GM21576 (cell line): Measurements from ENCODE around the gene NOS1AP.
"Not testable (repeated sequence)": the region's sequence is repeated elsewhere in the genome, so short reads cannot be mapped to it uniquely, and the experiment has no call there.

Source experiments
- ATAC-seq: cut with Tn5 transposase; IDR thresholded peaks from one replicate; pipeline ENCODE4 v1.9.1; 2021; ENCODE audit warnings: mild to moderate bottlenecking, moderate library complexity; ENCODE audit not compliant: unreplicated experiment

The NOS1AP gene

DNA sequence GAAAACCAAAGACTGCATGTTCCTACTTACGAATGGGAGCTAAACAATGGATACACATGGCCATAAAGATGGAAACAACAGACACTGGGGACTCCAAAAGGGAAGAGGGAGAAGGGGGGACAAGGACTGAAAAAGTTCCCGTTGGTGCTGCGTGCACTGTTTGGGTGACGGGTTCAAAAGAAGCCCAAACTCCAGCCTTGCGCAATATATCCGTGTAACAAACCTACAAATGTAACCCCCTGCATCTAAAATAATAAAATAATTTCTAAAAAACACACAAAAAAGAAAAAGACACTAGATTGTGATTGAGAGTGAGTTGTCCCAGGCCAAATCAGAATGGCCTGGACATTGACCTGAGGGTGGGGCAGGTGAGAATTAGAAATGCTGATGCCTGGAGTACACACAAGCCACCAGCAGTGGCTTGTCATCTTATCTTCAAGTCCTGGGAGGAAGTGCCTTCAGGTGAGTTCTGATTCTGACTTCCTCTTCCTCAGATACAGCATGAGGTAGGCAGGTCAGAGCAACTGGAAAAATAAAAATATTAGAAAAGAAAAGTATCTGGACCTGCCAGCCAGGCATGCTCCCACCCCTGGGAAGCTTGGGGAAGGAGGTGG, 252.4 kb downstream of the NOS1AP start:
- no peak for ATAC-seq

GRCh38 chr1:162323023-162323422, 253.5 kb downstream of the NOS1AP start:
- no peak for ATAC-seq

- no peak for ATAC-seq
Observed at GRCh38 chr1:162324396-162324795, 254.9 kb downstream of the NOS1AP start.

- no peak for ATAC-seq
Observed at GRCh38 chr1:162326559-162326958, 257.1 kb downstream of the NOS1AP start.

- no peak for ATAC-seq
Observed at GRCh38 chr1:162327144-162327787, 257.8 kb downstream of the NOS1AP start.

GRCh38 chr1:162327788-162328165, 258.3 kb downstream of the NOS1AP start:
- ATAC-seq: no peak

GRCh38 chr1:162328512-162328911, 259.0 kb downstream of the NOS1AP start:
- ATAC-seq: no peak

- ATAC-seq: no peak
Observed at GRCh38 chr1:162329826-162330225, 260.3 kb downstream of the NOS1AP start.

GRCh38 chr1:162333991-162334390, 264.5 kb downstream of the NOS1AP start:
- ATAC-seq: no peak

- no peak for ATAC-seq
Observed at GRCh38 chr1:162335126-162335525, 265.6 kb downstream of the NOS1AP start.

- no peak for ATAC-seq
Observed at GRCh38 chr1:162336621-162337285, 267.3 kb downstream of the NOS1AP start.

DNA sequence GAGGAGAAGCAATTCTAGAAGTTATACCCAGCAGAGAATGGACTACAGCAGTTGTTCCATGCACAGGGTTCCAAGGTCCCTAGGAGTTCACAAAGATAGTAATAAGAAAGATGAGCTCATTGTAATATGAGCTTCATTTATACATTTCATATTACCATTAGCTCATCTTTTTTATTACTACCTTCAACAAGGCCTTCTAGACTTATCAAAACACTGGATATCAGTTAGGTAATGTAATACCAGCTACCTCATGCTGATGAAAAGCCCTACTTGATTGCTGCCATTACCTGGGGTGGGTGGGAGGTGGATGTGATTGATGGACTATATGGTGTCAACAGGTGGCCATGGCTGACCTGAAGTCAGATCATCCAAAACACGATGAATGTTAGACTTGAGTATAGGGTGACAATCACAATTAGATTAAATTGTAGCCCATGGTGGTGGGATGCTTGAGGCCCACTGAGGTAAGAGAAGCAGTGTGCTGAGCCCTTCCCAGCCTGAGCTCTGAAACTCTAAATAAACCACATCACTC, 273.0 kb downstream of the NOS1AP start:
- no peak for ATAC-seq

GRCh38 chr1:162343470-162343869, 274.0 kb downstream of the NOS1AP start:
- ATAC-seq: no peak

- ATAC-seq: no peak
Observed at GRCh38 chr1:162347281-162347680, 277.8 kb downstream of the NOS1AP start.

- ATAC-seq: no peak
Observed at GRCh38 chr1:162349635-162350330, 280.3 kb downstream of the NOS1AP start.

- no peak for ATAC-seq
Observed at GRCh38 chr1:162351246-162351842, 281.9 kb downstream of the NOS1AP start.

GRCh38 chr1:162351874-162352273, 282.4 kb downstream of the NOS1AP start:
- ATAC-seq: not testable (repeated sequence)

- no peak for ATAC-seq
Observed at GRCh38 chr1:162353078-162353477, 283.6 kb downstream of the NOS1AP start.

- ATAC-seq: no peak
Observed at GRCh38 chr1:162353702-162354101, 284.2 kb downstream of the NOS1AP start.

DNA sequence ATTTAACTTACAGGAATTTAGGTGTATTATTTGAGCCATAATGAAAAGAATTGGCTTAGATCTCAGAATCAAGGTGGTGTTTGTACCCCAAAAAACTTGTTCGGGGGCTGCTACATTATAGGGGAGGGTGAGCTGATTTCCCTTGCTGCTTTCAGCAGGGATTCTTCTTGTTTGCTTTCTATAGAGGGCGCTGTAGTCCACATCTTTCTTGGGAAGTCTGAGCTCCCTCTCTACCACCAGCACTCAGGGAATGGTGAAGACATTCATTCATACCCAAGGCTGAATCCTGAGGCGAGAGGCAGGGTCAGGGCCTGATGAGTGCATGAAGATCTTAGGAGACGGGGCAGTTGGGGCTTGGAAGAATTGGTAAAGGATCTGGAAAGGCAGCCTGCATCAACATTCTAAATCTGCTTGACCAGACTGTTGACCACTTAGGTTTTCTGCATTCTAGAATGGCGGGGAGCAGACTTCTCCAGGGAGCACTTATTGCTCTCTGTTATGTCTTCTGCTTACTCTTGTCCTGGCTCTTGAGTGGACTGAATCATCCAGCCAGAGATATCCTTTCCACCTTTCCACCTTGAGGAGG, 288.3 kb downstream of the NOS1AP start:
- ATAC-seq: no peak

DNA sequence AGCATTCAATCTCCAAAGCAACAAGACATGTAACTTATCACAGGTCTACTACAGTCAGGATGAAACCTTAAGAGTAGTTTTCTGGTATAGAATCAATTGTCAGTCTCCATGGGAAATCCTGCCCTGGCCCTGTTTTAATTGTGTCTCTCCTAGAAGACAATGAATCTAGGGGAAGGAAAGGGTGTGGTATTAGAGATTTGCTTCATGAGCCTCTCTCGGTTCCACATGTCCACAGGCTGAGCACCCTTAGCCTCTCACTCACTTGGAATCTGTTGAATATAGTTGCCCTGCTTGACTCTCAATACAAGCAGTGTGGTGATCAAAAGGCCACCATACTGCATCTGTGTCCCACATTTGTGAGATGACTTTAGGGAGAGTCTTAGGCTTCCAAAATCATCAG, 289.4 kb downstream of the NOS1AP start:
- ATAC-seq: no peak
